Neutrophil (primary cell): ENCODE results near the gene CATSPER3.

Source experiments
- H3K27ac ChIP-seq: fragments of 200-600 bp; sonication (generic); 2 replicates; pipeline ENCODE4 v1.5.1; 2016; ENCODE audit warnings: mild to moderate bottlenecking, moderate library complexity
- H3K27me3 ChIP-seq: fragments of 200-600 bp; sonication (generic); 2 replicates; pipeline ENCODE4 v1.6.0; 2016; ENCODE audit warnings: mild to moderate bottlenecking
- H3K36me3 ChIP-seq: fragments of 200-600 bp; sonication (generic); 2 replicates; pipeline ENCODE4 v1.5.1; 2017
- H3K4me1 ChIP-seq, 2 experiments: fragments of 200-600 bp in 1 of 2; sonication (generic) in 1 of 2; 1 replicate in 1 of 2; 2 replicates in 1 of 2; pipeline versions ENCODE4 v1.5.1 to v1.6.1; 2013 to 2016; ENCODE audit warnings: low read depth in 1 of 2, low read length in 1 of 2, mild to moderate bottlenecking in 1 of 2, moderate library complexity in 1 of 2; ENCODE audit not compliant: control insufficient read depth in 1 of 2, insufficient read depth in 1 of 2
- H3K4me3 ChIP-seq, 2 experiments: fragments of 200-600 bp in 1 of 2; sonication (generic) in 1 of 2; 1 replicate in 1 of 2; 2 replicates in 1 of 2; pipeline ENCODE4 v1.5.1; 2013 to 2016; ENCODE audit warnings: low read depth in 1 of 2, low read length in 1 of 2, mild to moderate bottlenecking in 1 of 2, moderate library complexity in 1 of 2
- H3K9me3 ChIP-seq: fragments of 200-600 bp; sonication (generic); 2 replicates; pipeline ENCODE4 v1.5.1; 2016
- CTCF ChIP-seq: fragments of 200-600 bp; sonication (generic); IDR thresholded peaks from 2 replicates; pipeline ENCODE4 v1.5.1; 2016; ENCODE audit warnings: antibody characterized with exemption

Gene CATSPER3

GRCh38 chr5:135038205-135038812 is 70.6 kb downstream of the CATSPER3 start:
- H3K27me3 ChIP-seq: peaks cover 100% of the 10 kb centered on the region

GRCh38 chr5:135038813-135039270 is 71.1 kb downstream of the CATSPER3 start:
- Histone ChIP-seq H3K36me3 (no peaks in the 10 kb centered on the region), H3K27ac (no peak overlapping the region), H3K27me3 (peaks cover 100% of the 10 kb centered on the region), H3K4me1 (peaks cover 0 to 20% of the 10 kb centered on the region in 2 experiments), H3K9me3 (no peaks in the 10 kb centered on the region), H3K4me3 (no peak overlapping the region)
- no peak for TF ChIP-seq CTCF

More at GRCh38 chr5:135038205-135038812, 70.6 kb downstream of the CATSPER3 start:
- Histone ChIP-seq H3K27ac (no peak overlapping the region), H3K4me1 (peaks cover 2 to 23% of the 10 kb centered on the region in 2 experiments), H3K9me3 (no peaks in the 10 kb centered on the region), H3K4me3 (no peak overlapping the region), H3K36me3 (no peaks in the 10 kb centered on the region)
- TF ChIP-seq CTCF: no peak

- Histone ChIP-seq H3K9me3 (no peaks in the 10 kb centered on the region), H3K4me1 (peaks cover 0 to 15% of the 10 kb centered on the region in 2 experiments), H3K36me3 (no peaks in the 10 kb centered on the region), H3K27ac (no peak overlapping the region), H3K27me3 (peaks cover 100% of the 10 kb centered on the region), H3K4me3 (no peak overlapping the region)
- TF ChIP-seq CTCF: no peak
These were observed 71.7 kb downstream of the CATSPER3 start for GRCh38 chr5:135039271-135040033.

- no peak for TF ChIP-seq CTCF
- Histone ChIP-seq H3K27me3 (peaks cover 100% of the 10 kb centered on the region), H3K4me3 (no peak overlapping the region), H3K4me1 (peaks cover 0 to 15% of the 10 kb centered on the region in 2 experiments), H3K36me3 (no peaks in the 10 kb centered on the region), H3K9me3 (no peaks in the 10 kb centered on the region), H3K27ac (no peak overlapping the region)
These were observed 72.3 kb downstream of the CATSPER3 start for GRCh38 chr5:135040034-135040332.

GRCh38 chr5:135040333-135041144 is 72.8 kb downstream of the CATSPER3 start:
- Histone ChIP-seq H3K4me3 (no peak overlapping the region), H3K27me3 (peaks cover 100% of the 10 kb centered on the region), H3K4me1 (peaks cover 0 to 15% of the 10 kb centered on the region in 2 experiments), H3K27ac (no peak overlapping the region), H3K36me3 (no peaks in the 10 kb centered on the region), H3K9me3 (no peaks in the 10 kb centered on the region)
- no peak for TF ChIP-seq CTCF
